Prostate gland (tissue), 2 donors: Measurements from ENCODE around the gene OR2H1.

ENCODE experiments used
- CTCF ChIP-seq, 4 experiments: fragments of 200-600 bp in 2 of 4; fragments of 450-650 bp in 2 of 4; sonication (generic) in 2 of 4; IDR thresholded peaks; 1 replicate in 3 of 4; 2 replicates in 1 of 4; pipeline ENCODE4 v1.5.1; 2016 to 2019; ENCODE audit warnings: antibody characterized with exemption in 4 of 4, mild to moderate bottlenecking in 2 of 4, moderate library complexity in 2 of 4
- POLR2A ChIP-seq: fragments of 450-650 bp; IDR thresholded peaks from one replicate; pipeline ENCODE4 v1.6.1; 2016; ENCODE audit warnings: antibody characterized with exemption, mild to moderate bottlenecking
- POLR2AphosphoS5 ChIP-seq: sonication (generic); formaldehyde crosslinking; IDR thresholded peaks from one replicate; pipeline ENCODE4 v1.6.1; 2017; ENCODE audit warnings: antibody characterized with exemption

GRCh38 chr6:29490055-29490454, 33.1 kb downstream of the OR2H1 start:
- no peak for TF ChIP-seq CTCF (IDR thresholded peaks at IDR 0.05)
- TF ChIP-seq POLR2AphosphoS5 = no peak
- no peak for TF ChIP-seq POLR2A
